Measurements from ENCODE around the gene ETS1. TPM values are rescaled to one million over a fixed set of nuclear protein-coding genes. Genes with fewer than 3 reads are reported as not detected.

ETS1 gene
- total and polyA plus RNA-seq, 4 donors = 20.7 to 154 (median 78.7) TPM

GRCh38 chr11:128525411-128526243 lies 61.7 kb downstream of the ETS1 start:
- no peak for ATAC-seq (ENCODE audit: insufficient read depth, low FRiP score)
- peaks cover 0 to 2% (median 0%) of the 10 kb centered on the region in 4 donors for H3K9me3 ChIP-seq (ENCODE audit: control insufficient read depth in 4 of 4, insufficient read depth in 3 of 4, low read length in 3 of 4)
- no peak overlapping the region for H3K4me3 ChIP-seq
- H3K9ac ChIP-seq (ENCODE audit: insufficient read depth in 1 of 2, low read length in 2 of 2) = no peak overlapping the region
- peak overlapping the region; percentile 37 to 47 for H3K27ac ChIP-seq (ENCODE audit: low read depth in 1 of 2, low read length in 1 of 2)
- H3K36me3 ChIP-seq (ENCODE audit: control insufficient read depth in 4 of 4, insufficient read depth in 4 of 4, low read length in 4 of 4) = no peaks in the 10 kb centered on the region
- H3K4me1 ChIP-seq (ENCODE audit: control insufficient read depth in 5 of 5, insufficient read depth in 5 of 5, low read length in 5 of 5) = peaks cover 0 to 40% (median 7%) of the 10 kb centered on the region in 5 donors
- DNase-seq = no peak
- 36 to 51% methylated on average over 1 of the region's 1 CpG for WGBS, 2 donors
- H3K27me3 ChIP-seq (ENCODE audit: control insufficient read depth in 3 of 3, insufficient read depth in 3 of 3, low read length in 2 of 3) = no peaks in the 10 kb centered on the region
- TF ChIP-seq CTCF (IDR thresholded peaks at IDR 0.05; ENCODE audit: control extremely low read depth, extremely low read depth) = no peak

DNA sequence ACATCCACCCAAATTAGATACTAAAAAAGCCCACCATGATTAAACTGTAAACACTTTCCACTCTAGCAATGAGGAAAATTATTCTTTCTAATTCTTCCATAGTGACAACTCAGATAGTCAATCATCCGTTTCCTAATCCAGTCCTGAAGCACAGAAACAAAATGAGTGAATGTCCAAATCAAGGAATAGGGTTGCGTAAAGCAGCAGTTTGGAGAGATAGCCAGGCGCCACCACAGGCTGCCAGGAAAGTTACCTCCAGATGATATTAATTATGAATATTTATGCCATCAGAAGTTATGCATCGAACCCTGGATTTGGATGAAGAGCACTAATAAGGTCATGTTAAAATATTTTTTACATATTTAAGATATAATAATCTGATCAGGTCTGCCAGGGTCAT lies 63.2 kb downstream of the ETS1 start:
- Histone ChIP-seq H3K27me3 (ENCODE audit: control insufficient read depth in 3 of 3, insufficient read depth in 3 of 3, low read length in 2 of 3) (no peaks in the 10 kb centered on the region), H3K4me3 (no peak overlapping the region), H3K4me1 (ENCODE audit: control insufficient read depth in 5 of 5, insufficient read depth in 5 of 5, low read length in 5 of 5) (peaks cover 0 to 43% (median 11%) of the 10 kb centered on the region in 5 donors), H3K9ac (ENCODE audit: insufficient read depth in 1 of 2, low read length in 2 of 2) (no peak overlapping the region), H3K9me3 (ENCODE audit: control insufficient read depth in 4 of 4, insufficient read depth in 3 of 4, low read length in 3 of 4) (peaks cover 0 to 2% (median 0%) of the 10 kb centered on the region in 4 donors), H3K36me3 (ENCODE audit: control insufficient read depth in 4 of 4, insufficient read depth in 4 of 4, low read length in 4 of 4) (no peaks in the 10 kb centered on the region), H3K27ac (ENCODE audit: low read depth in 1 of 2, low read length in 1 of 2) (peak overlapping the region in 1 of 2 donors; percentile 99)
- TF ChIP-seq CTCF (IDR thresholded peaks at IDR 0.05; ENCODE audit: control extremely low read depth, extremely low read depth) = no peak
- WGBS, 2 donors = 79 to 82% methylated on average over 4 of the region's 4 CpGs
- no peak for DNase-seq
- ATAC-seq (ENCODE audit: insufficient read depth, low FRiP score) = no peak

GRCh38 chr11:128523641-128524040 lies 63.7 kb downstream of the ETS1 start:
- Histone ChIP-seq H3K4me1 (ENCODE audit: control insufficient read depth in 5 of 5, insufficient read depth in 5 of 5, low read length in 5 of 5) (peaks cover 0 to 49% (median 13%) of the 10 kb centered on the region in 5 donors), H3K27me3 (ENCODE audit: control insufficient read depth in 3 of 3, insufficient read depth in 3 of 3, low read length in 2 of 3) (no peaks in the 10 kb centered on the region), H3K27ac (ENCODE audit: low read depth in 1 of 2, low read length in 1 of 2) (peak overlapping the region; percentile 20 to 99), H3K36me3 (ENCODE audit: control insufficient read depth in 4 of 4, insufficient read depth in 4 of 4, low read length in 4 of 4) (no peaks in the 10 kb centered on the region), H3K4me3 (no peak overlapping the region), H3K9me3 (ENCODE audit: control insufficient read depth in 4 of 4, insufficient read depth in 3 of 4, low read length in 3 of 4) (peaks cover 0 to 2% (median 0%) of the 10 kb centered on the region in 4 donors), H3K9ac (ENCODE audit: insufficient read depth in 1 of 2, low read length in 2 of 2) (peak overlapping the region in 1 of 2 donors; percentile 56)
- ATAC-seq (ENCODE audit: insufficient read depth, low FRiP score) = no peak
- 43 to 48% methylated on average over 2 of the region's 2 CpGs for WGBS, 2 donors
- DNase-seq = no peak
- TF ChIP-seq CTCF (IDR thresholded peaks at IDR 0.05; ENCODE audit: control extremely low read depth, extremely low read depth) = no peak

All from lung (tissue), 12 donors.